GM18520 (cell line): ENCODE data around the gene TPSG1.

Experiments used
- ATAC-seq: cut with Tn5 transposase; IDR thresholded peaks from one replicate; pipeline ENCODE4 v1.9.1; 2021; ENCODE audit not compliant: unreplicated experiment

Gene TPSG1

GRCh38 chr16:1217526-1217925, 7.5 kb downstream of the TPSG1 start:
- ATAC-seq = no peak

DNA sequence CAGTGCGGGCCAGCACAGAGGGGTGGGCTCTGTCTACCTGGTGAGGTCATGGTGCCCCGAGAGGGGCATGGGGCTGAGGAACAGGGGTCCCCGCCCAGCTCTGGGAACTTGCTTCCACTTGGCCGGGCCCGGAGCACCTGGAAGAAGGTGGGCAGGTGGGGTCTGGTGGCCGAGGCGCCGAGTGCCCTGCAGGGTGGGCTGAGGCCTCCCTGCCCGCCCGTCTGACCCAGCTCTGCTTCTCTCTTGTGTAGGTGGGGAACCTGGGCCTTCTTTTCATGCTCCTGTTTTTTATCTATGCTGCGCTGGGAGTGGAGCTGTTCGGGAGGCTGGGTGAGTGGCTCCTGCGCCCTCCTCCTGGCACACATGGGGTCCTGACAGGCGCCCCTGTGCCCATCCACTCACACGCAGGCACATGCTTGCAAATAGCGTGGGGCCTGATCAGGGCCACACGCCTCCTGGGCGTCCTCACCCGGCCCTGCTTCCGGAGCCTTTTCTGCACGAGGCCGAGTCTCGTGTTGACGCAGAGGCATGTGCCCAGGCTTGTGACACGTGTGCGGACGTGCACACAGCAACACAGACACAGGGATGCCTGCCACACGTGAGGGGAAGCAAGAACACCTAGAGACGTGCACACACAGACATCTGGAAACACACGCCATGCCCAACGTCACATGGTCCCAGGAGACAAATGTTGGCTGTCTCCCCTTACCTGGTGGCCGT, 8.2 kb downstream of the TPSG1 start:
- ATAC-seq = no peak

DNA sequence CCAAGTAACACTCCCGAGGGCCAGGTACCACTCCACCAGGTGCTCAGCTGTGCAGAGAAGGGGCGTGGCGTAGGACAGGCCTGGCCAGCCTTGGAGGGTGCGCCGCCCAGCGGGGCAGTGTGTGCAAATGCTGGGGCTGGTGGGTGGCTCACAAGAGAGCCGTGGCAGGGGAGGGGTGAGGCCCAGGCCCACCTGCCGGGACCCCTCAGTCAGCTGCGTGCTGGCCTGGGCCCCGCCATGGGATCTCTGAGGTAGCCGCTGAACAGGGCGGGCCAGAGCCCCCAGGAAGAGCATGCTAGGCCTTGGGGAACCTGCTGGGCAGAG, 8.8 kb downstream of the TPSG1 start:
- no peak for ATAC-seq

DNA sequence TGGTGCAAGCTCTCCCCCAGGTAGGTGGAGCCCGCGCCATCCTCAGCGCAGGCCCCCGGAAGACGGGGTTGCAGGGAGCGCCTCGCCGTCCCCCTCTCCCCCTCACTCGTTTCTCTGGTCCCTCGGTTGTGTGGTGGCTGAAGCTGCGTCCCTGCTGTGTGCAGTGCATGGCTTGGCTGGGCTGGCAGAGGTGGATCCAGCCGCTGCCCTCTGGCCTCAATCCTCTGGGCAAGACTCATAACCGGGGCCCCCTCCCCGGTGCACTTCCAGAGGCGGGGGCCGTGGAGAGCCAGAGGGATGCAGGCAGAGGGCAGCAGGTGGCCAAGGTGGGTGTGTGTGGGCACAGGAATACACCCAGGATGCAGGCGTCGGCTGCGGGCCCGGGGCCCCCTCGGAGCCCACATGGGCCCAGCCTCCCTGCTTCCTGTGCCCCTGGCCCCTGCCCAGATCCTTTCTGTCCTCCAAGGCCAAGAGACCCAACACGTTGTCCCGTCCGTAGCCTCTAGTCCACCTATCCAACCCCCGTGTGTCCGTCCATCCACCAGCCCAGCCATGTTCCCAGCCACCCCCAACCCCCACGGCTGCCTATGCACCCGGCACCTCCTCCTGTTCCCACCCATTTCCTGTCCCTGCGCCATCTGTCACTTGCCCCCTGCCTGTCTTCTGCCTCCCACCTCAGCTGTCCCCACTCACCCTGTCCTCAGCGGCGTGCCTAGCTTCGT, 9.3 kb downstream of the TPSG1 start:
- ATAC-seq = no peak

DNA sequence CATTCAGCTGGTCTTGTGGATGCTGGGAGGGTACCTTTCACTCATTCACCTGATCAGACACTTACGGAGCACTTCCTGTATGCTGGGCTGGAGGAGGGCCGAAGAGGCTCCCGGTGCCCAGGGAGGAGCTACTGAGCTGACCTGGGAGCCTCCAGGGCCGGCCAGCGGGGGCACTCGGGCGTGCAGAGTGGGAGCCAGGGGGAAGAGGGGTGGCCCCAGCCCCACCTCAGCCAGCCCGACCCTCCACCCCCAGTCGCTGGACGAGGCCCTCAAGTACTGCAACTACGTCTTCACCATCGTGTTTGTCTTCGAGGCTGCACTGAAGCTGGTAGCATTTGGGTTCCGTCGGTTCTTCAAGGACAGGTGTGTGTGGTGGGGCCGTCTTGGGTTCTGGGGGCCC, 10.3 kb downstream of the TPSG1 start:
- ATAC-seq = no peak

DNA sequence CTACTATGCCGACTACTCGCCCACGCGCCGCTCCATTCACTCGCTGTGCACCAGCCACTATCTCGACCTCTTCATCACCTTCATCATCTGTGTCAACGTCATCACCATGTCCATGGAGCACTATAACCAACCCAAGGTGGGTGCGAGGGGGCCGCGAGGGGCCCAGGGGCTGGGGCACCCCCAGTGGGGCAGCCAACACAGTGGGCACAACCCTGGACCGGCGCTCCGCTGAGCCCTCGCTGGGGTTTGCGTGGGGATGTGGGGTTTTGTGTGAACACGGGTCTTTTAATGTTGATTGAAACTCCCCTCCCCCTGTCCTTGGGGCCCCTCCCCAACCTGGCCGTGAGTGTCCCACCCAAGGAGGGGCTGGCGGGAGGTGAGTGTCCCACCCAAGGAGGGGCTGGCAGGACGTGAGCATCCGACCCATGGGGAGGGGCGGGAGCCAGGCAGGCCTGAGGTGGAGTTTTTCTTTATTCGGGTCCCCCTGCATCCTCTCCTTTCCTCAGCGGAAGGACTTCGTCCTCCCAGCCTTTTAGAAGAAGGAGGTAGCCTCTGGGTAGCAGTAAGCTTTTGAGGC, 11.2 kb downstream of the TPSG1 start:
- ATAC-seq = no peak

DNA sequence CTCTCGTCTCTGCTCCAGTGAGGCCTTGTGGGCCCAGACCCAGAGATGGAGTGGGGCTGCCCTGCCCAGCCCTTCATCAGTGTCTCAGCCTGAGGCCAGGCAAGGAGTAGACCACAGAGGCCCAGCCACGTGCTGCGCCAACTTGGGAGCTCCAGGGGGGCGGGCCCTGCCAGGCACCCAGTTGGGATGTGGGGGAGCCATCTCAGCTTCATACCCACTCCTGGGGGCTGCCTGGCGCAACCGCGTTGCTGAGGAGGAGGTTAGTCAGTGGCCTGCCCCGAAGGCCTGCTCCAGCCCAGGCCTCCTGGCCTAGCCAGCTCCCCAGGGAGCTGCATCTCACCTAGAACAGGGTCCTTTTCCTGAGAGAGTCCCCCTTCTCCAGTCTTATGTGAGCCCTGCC, 11.8 kb downstream of the TPSG1 start:
- ATAC-seq = no peak

GRCh38 chr16:1212616-1213194, 12.4 kb downstream of the TPSG1 start:
- no peak for ATAC-seq

DNA sequence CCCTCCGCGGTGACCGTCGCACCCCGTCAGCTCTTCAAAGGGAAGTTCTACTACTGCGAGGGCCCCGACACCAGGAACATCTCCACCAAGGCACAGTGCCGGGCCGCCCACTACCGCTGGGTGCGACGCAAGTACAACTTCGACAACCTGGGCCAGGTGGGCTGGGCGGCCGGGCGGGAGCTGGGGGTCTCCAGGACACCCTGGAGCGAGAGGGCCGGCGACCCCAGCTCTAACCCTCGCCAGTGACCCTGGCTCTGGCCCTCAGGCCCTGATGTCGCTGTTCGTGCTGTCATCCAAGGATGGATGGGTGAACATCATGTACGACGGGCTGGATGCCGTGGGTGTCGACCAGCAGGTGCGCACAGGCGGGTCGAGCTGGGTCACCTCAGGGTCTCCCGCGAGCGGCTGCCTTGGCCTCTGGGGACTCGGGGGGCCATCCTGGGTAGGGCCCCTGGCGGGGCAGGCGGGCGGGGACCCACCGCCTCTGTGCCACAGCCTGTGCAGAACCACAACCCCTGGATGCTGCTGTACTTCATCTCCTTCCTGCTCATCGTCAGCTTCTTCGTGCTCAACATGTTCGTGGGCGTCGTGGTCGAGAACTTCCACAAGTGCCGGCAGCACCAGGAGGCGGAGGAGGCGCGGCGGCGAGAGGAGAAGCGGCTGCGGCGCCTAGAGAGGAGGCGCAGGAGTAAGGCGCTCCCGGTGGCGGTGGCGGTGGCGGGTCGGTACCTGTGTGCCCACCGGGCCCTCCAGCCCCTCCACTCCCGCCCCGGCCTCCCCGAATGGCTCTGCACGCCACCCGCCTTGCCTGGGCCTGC, 13.4 kb downstream of the TPSG1 start:
- no peak for ATAC-seq

DNA sequence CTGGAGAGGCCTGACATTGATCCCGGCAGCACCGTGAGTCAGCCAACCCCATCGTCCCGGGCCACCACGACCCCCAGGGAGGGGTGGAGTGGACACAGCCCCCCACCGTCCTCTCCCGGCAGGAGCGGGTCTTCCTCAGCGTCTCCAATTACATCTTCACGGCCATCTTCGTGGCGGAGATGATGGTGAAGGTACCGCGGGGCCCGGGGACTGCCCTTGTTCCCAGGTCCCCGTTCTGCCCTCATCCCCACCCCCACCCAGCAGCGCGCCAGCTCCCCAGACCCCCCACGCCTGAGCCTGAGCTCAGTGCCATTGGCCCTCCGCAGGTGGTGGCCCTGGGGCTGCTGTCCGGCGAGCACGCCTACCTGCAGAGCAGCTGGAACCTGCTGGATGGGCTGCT, 14.6 kb downstream of the TPSG1 start:
- no peak for ATAC-seq

- ATAC-seq = no peak
Observed at GRCh38 chr16:1209081-1209480, 16.0 kb downstream of the TPSG1 start.

GRCh38 chr16:1208239-1208830, 16.7 kb downstream of the TPSG1 start:
- ATAC-seq = no peak

GRCh38 chr16:1206786-1207185, 18.3 kb downstream of the TPSG1 start:
- ATAC-seq = no peak

- no peak for ATAC-seq
Observed at GRCh38 chr16:1206326-1206725, 18.7 kb downstream of the TPSG1 start.

GRCh38 chr16:1204933-1205332, 20.1 kb downstream of the TPSG1 start:
- no peak for ATAC-seq

DNA sequence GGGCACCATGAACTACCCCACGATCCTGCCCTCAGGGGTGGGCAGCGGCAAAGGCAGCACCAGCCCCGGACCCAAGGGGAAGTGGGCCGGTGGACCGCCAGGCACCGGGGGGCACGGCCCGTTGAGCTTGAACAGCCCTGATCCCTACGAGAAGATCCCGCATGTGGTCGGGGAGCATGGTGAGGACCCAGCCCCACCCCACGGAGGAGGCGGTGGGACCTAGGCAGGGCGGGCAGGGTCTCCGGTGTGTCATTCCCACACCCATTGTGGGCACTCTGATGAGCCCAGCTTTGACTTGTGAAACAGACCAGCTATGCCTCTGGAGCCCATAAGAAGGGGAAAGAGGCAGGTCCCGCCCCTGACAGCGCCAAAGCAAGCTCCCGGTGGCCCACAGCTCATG, 22.8 kb downstream of the TPSG1 start:
- no peak for ATAC-seq

- ATAC-seq = no peak
Observed at GRCh38 chr16:1201444-1201843, 23.6 kb downstream of the TPSG1 start.

GRCh38 chr16:1200014-1200627, 24.9 kb downstream of the TPSG1 start:
- no peak for ATAC-seq

DNA sequence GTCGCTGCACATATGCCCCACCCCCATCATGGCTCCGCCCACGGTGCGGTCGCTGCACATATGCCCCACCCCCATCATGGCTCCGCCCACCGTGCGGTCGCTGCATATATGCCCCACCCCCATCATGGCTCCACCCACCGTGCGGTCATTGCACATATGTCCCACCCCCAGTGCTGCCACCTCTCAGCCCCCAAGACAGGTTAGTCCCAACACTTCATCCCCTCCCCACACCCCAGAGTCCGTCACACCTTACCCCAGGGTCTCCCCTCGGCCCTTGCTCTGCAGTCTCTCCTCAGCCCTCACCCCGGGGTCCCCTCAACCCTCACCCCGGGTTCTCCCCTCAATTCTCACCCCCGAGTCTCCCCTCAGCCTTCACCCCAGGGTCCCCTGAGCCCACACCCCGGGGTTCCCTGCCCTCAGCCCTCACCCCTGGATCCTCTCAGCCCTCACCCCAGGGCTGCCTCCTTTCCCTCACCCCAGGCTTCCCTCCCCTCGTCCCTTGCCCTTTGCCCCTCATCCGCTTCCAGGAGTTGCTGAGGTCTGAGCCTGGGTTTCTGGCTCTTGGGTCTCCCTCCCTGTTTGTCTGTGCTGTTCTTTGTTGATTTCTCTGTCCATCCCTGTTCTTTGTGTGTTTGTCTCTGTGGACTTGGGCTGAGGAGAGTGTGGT, 25.6 kb downstream of the TPSG1 start:
- ATAC-seq = no peak
